CD14-positive monocyte (primary cell): ENCODE results near the gene FBXL13. TPM values are rescaled to one million over a fixed set of nuclear protein-coding genes. Genes with fewer than 3 reads are reported as not detected.

Experiments used
- DNase-seq, 3 donors: peaks; one replicate each; pipeline ENCODE4 v3.0.0-alpha.2; 2011 to 2022
- H2AFZ ChIP-seq: 2 replicates; pipeline ENCODE4 v1.6.0; 2012; ENCODE audit warnings: mild to moderate bottlenecking, low read depth, low read length, inconsistent platforms; ENCODE audit not compliant: insufficient read depth, poor library complexity, severe bottlenecking
- H3K27ac ChIP-seq, 2 donors: 1 replicate in 1 of 2; 2 replicates in 1 of 2; pipeline ENCODE4 v1.5.1; 2012 to 2013; ENCODE audit warnings: low read length in 2 of 2, control low read depth in 1 of 2, inconsistent platforms in 1 of 2, low read depth in 1 of 2, mild to moderate bottlenecking in 1 of 2
- H3K27me3 ChIP-seq, 2 donors: one replicate each; pipeline versions ENCODE4 v1.6.0 to v1.6.1; 2011 to 2013; ENCODE audit warnings: low read length in 2 of 2; ENCODE audit not compliant: control insufficient read depth in 2 of 2, insufficient read depth in 2 of 2
- H3K36me3 ChIP-seq, 2 donors: replicated peaks in 1 of 2; 1 replicate in 1 of 2; 2 replicates in 1 of 2; pipeline versions ENCODE4 v1.5.1 to v1.6.1; 2012 to 2013; ENCODE audit warnings: low read length in 2 of 2, control low read depth in 1 of 2, inconsistent platforms in 1 of 2, mild to moderate bottlenecking in 1 of 2; ENCODE audit not compliant: insufficient read depth in 2 of 2, control insufficient read depth in 1 of 2
- H3K4me1 ChIP-seq, 2 donors: 1 replicate in 1 of 2; 2 replicates in 1 of 2; pipeline versions ENCODE4 v1.5.1 to v1.6.1; 2012 to 2013; ENCODE audit warnings: low read length in 2 of 2, control low read depth in 1 of 2, inconsistent platforms in 1 of 2, mild to moderate bottlenecking in 1 of 2, moderate library complexity in 1 of 2; ENCODE audit not compliant: insufficient read depth in 2 of 2, control insufficient read depth in 1 of 2
- H3K4me2 ChIP-seq: replicated peaks from 2 replicates; pipeline ENCODE3; 2012; ENCODE audit warnings: low read length, moderate library complexity, mild to moderate bottlenecking; ENCODE audit not compliant: poor library complexity, severe bottlenecking; ENCODE audit errors: extremely low read depth
- H3K4me3 ChIP-seq, 3 experiments: fragments of 200-600 bp in 1 of 3; sonication (generic) in 1 of 3; replicated peaks in 1 of 3; 1 replicate in 2 of 3; 2 replicates in 1 of 3; pipeline ENCODE4 v1.5.1; 2011 to 2013; ENCODE audit warnings: low read length in 3 of 3, mild to moderate bottlenecking in 3 of 3, control low read depth in 2 of 3, low read depth in 2 of 3, inconsistent platforms in 1 of 3, moderate library complexity in 1 of 3
- H3K79me2 ChIP-seq: 2 replicates; pipeline ENCODE4 v1.6.0; 2012; ENCODE audit warnings: mild to moderate bottlenecking, control low read depth, inconsistent platforms, low read length, moderate library complexity; ENCODE audit not compliant: insufficient read depth
- H3K9ac ChIP-seq: 2 replicates; pipeline ENCODE4 v1.6.0; 2017; ENCODE audit warnings: low read length, mild to moderate bottlenecking; ENCODE audit not compliant: insufficient read depth, poor library complexity, severe bottlenecking
- H3K9me3 ChIP-seq, 2 donors: replicated peaks in 1 of 2; 1 replicate in 1 of 2; 2 replicates in 1 of 2; pipeline versions ENCODE4 v1.5.1 to v1.6.1; 2012 to 2013; ENCODE audit warnings: low read length in 2 of 2, control low read depth in 1 of 2; ENCODE audit not compliant: control insufficient read depth in 1 of 2, insufficient read depth in 1 of 2
- H4K20me1 ChIP-seq: 2 replicates; pipeline ENCODE4 v1.6.0; 2012; ENCODE audit warnings: mild to moderate bottlenecking, low read length, control low read depth, moderate library complexity; ENCODE audit not compliant: insufficient read depth
- H3K27ac Mint-ChIP-seq, 7 donors: one replicate each; pipeline ENCODE4 v1.8.0; 2020; ENCODE audit warnings: mild to moderate bottlenecking in 7 of 7, mixed read lengths in 7 of 7, moderate library complexity in 6 of 7, inconsistent platforms in 2 of 7
- H3K27me3 Mint-ChIP-seq, 3 donors: one replicate each; pipeline ENCODE4 v1.8.0; 2021 to 2022; ENCODE audit warnings: low read depth in 3 of 3, mild to moderate bottlenecking in 3 of 3, mixed read lengths in 3 of 3, moderate library complexity in 3 of 3, inconsistent platforms in 1 of 3
- H3K36me3 Mint-ChIP-seq, 2 donors: one replicate each; pipeline ENCODE4 v1.8.0; 2020; ENCODE audit warnings: mixed read lengths in 2 of 2, inconsistent platforms in 1 of 2, mild to moderate bottlenecking in 1 of 2
- H3K4me1 Mint-ChIP-seq: one replicate; pipeline ENCODE4 v1.8.0; 2020; ENCODE audit warnings: mild to moderate bottlenecking, mixed read lengths
- H3K4me3 Mint-ChIP-seq, 2 donors: one replicate each; pipeline ENCODE4 v1.8.0; 2020; ENCODE audit warnings: mild to moderate bottlenecking in 2 of 2, mixed read lengths in 2 of 2, moderate library complexity in 1 of 2
- H3K9me3 Mint-ChIP-seq, 7 donors: one replicate each; pipeline ENCODE4 v1.8.0; 2020 to 2022; ENCODE audit warnings: mixed read lengths in 7 of 7, mild to moderate bottlenecking in 6 of 7, moderate library complexity in 6 of 7, inconsistent platforms in 2 of 7
- WGBS: methylation state at CpG from one replicate; pipeline ENCODE4 v1.1.5; 2013; ENCODE audit warnings: missing lambda C conversion rate; ENCODE audit not compliant: insufficient coverage; 5-methylcytosine and 5-hydroxymethylcytosine counted together
- intact Hi-C, 2 donors: fragments of 100-400 bp; cut with micrococcal nuclease; formaldehyde crosslinking; loops; one replicate each; pipeline versions ENCODE4 v1.15.0 to v1.15.1; 2023
- polyA plus RNA-seq, 3 donors: library from polyadenylated mRNA; depleted of rRNA in 1 of 3; unstranded in 2 of 3; stranded (reverse) in 1 of 3; fragments of 300-500 nt in 2 of 3; fragments of >200 nt in 1 of 3; fragmentation: Illumina TruSeq in 2 of 3; gene quantifications; 1 replicate in 2 of 3; 2 replicates in 1 of 3; pipeline ENCODE4 v1.2.3, GENCODE V29; 2012 to 2021
- TF ChIP-seq, protein P1 (sequence below): fragments of 200-600 bp; IDR thresholded peaks from one replicate; pipeline ENCODE4 v1.8.0; 2022; ENCODE audit warnings: antibody characterized with exemption, mild to moderate bottlenecking

The FBXL13 gene
- polyA plus RNA-seq, 3 donors = 0.05 TPM; not detected in 2

GRCh38 chr7:102943423-102944169, 131.0 kb downstream of the FBXL13 start:
- Mint-ChIP-seq H3K4me1 (peaks cover 5% of the 10 kb centered on the region), H3K27ac (no peak overlapping the region), H3K36me3 (peaks cover 0 to 1% of the 10 kb centered on the region in 2 donors), H3K4me3 (no peak overlapping the region), H3K9me3 (peaks cover 0 to 5% (median 0%) of the 10 kb centered on the region in 7 donors), H3K27me3 (no peaks in the 10 kb centered on the region)
- H3K9ac ChIP-seq = no peak overlapping the region
- no peaks in the 10 kb centered on the region for H3K27me3 ChIP-seq
- H2AFZ ChIP-seq = no peak overlapping the region
- intact Hi-C loops = no loop called here
- no peak overlapping the region for H3K27ac ChIP-seq
- 94% methylated on average over 2 of the region's 5 CpGs for WGBS
- no peak for DNase-seq
- no peaks in the 10 kb centered on the region for H3K4me1 ChIP-seq
- H3K4me3 ChIP-seq = no peak overlapping the region
- H4K20me1 ChIP-seq = no peaks in the 10 kb centered on the region
- no peaks in the 10 kb centered on the region for H3K9me3 ChIP-seq
- H3K36me3 ChIP-seq = no peaks in the 10 kb centered on the region
- TF ChIP-seq, protein P1, sequence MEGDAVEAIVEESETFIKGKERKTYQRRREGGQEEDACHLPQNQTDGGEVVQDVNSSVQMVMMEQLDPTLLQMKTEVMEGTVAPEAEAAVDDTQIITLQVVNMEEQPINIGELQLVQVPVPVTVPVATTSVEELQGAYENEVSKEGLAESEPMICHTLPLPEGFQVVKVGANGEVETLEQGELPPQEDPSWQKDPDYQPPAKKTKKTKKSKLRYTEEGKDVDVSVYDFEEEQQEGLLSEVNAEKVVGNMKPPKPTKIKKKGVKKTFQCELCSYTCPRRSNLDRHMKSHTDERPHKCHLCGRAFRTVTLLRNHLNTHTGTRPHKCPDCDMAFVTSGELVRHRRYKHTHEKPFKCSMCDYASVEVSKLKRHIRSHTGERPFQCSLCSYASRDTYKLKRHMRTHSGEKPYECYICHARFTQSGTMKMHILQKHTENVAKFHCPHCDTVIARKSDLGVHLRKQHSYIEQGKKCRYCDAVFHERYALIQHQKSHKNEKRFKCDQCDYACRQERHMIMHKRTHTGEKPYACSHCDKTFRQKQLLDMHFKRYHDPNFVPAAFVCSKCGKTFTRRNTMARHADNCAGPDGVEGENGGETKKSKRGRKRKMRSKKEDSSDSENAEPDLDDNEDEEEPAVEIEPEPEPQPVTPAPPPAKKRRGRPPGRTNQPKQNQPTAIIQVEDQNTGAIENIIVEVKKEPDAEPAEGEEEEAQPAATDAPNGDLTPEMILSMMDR = no peak
- no peak overlapping the region for H3K4me2 ChIP-seq
- H3K79me2 ChIP-seq = no peaks in the 10 kb centered on the region

GRCh38 chr7:102942868-102943267, 131.7 kb downstream of the FBXL13 start:
- H3K27ac Mint-ChIP-seq = no peak overlapping the region
- Histone ChIP-seq H3K36me3 (no peaks in the 10 kb centered on the region), H3K79me2 (no peaks in the 10 kb centered on the region), H3K27ac (no peak overlapping the region), H4K20me1 (no peaks in the 10 kb centered on the region), H3K9me3 (no peaks in the 10 kb centered on the region), H3K4me3 (no peak overlapping the region), H3K4me2 (no peak overlapping the region), H3K27me3 (no peaks in the 10 kb centered on the region), H3K4me1 (no peaks in the 10 kb centered on the region), H2AFZ (no peak overlapping the region), H3K9ac (no peak overlapping the region)
- no peak for DNase-seq
- TF ChIP-seq, protein P1 = no peak
- intact Hi-C loops = no loop called here
- no peak overlapping the region for H3K4me3 Mint-ChIP-seq
- no CpG with 5 or more reads among the region's 1 CpG for WGBS
- H3K9me3 Mint-ChIP-seq = peaks cover 0 to 3% (median 0%) of the 10 kb centered on the region in 7 donors
- peaks cover 0 to 1% of the 10 kb centered on the region in 2 donors for H3K36me3 Mint-ChIP-seq
- H3K27me3 Mint-ChIP-seq = no peaks in the 10 kb centered on the region
- peaks cover 5% of the 10 kb centered on the region for H3K4me1 Mint-ChIP-seq
